GM21360 (cell line): ENCODE data around the gene MYO18A.
"Not testable (repeated sequence)": the region's sequence is repeated elsewhere in the genome, so short reads cannot be mapped to it uniquely, and the experiment has no call there.

ENCODE experiments used
- ATAC-seq: cut with Tn5 transposase; IDR thresholded peaks from one replicate; pipeline ENCODE4 v1.9.1; 2021; ENCODE audit warnings: mild to moderate bottlenecking, moderate library complexity; ENCODE audit not compliant: unreplicated experiment

Gene MYO18A

GRCh38 chr17:29108823-29109476 is 71.2 kb downstream of the MYO18A start:
- ATAC-seq, result no peak

GRCh38 chr17:29107933-29108822 is 72.0 kb downstream of the MYO18A start:
- no peak for ATAC-seq

GRCh38 chr17:29107084-29107483 is 73.1 kb downstream of the MYO18A start:
- ATAC-seq, result no peak

GRCh38 chr17:29103341-29103740 is 76.9 kb downstream of the MYO18A start:
- ATAC-seq, result no peak

GRCh38 chr17:29102741-29103181 is 77.4 kb downstream of the MYO18A start:
- no peak for ATAC-seq

DNA sequence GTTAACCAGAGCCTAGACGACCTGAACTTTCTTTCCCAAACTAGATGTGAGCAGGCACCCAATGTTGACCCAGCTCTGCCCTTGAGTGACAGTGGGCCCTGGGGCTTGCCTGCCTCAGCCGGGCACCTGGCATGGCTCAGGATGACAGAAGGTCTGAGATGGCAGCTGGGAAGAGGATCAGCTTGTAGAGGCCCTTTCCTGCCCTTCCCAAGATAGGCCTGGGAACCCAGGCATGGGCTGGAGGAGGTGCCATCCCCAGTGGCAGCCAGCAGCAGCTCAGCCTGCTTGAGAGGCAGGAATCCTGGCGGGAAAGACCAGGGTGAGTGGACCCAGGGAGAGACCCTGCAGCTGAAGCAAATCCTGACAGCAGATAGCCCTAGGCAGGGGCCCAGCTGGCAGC is 78.2 kb downstream of the MYO18A start:
- ATAC-seq, result no peak

DNA sequence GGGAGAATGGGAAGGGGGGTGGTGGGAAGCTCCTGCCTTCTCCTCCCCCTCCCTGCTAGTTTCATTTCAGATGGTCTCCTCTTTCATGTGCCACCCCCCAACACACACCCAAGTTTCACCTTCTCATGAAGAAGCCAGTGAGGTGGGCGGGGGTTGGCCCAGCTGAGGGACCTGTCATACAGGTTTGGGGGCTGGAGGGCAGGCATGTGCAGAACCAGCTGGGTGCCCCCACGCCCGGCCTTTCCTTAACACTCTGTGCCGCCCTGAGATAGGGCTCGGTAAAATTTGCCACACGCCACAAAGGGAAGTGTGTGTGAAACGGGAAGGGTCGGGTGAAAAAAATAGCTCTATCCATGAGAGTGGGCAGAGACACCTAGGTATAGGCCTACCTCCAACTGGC is 79.9 kb downstream of the MYO18A start:
- ATAC-seq, result no peak

DNA sequence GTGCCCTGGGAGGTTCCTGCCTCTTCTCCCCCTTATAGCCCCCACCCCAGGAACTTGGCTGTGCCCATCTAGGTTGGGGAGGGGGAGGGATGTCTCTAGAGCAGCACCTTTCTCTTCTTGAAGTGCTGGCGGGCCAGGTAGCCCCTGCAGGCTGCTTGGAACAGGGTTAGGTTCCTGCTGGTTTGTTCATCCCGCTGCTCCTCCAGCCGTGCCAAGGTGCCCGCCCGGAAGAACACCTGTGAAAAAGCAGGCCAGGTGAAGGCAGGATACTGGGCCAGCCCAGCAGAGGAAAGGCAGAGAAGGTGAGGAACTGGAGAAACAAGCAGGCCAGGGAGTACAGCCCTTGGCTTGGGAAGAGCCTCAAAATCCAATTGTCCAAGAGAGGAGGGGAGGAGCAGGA is 80.7 kb downstream of the MYO18A start:
- ATAC-seq, result no peak

- ATAC-seq, result no peak
Observed at GRCh38 chr17:29096094-29096493, 84.1 kb downstream of the MYO18A start.

DNA sequence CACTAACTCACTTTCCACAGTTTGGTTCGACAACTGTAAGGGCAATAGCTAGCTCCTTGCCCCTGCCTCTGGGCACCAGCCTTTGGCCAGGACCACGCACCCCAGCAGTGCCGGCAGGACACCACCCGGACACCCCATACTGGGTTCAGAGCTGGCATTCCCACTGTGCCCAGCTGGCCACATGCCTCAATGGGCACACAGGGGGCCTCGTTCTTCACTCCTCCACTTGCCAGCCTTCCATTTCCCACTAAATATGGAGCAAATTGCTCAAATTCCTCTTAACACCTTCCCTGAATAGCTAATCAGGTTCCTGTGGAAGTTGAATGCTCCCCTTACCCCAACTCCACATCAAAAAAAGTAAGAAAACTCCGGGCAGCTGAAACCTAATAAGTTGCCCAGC is 84.8 kb downstream of the MYO18A start:
- ATAC-seq, result no peak

GRCh38 chr17:29094101-29094708 is 86.0 kb downstream of the MYO18A start:
- no peak for ATAC-seq

- no peak for ATAC-seq
Observed at GRCh38 chr17:29093090-29093871, 86.9 kb downstream of the MYO18A start.

DNA sequence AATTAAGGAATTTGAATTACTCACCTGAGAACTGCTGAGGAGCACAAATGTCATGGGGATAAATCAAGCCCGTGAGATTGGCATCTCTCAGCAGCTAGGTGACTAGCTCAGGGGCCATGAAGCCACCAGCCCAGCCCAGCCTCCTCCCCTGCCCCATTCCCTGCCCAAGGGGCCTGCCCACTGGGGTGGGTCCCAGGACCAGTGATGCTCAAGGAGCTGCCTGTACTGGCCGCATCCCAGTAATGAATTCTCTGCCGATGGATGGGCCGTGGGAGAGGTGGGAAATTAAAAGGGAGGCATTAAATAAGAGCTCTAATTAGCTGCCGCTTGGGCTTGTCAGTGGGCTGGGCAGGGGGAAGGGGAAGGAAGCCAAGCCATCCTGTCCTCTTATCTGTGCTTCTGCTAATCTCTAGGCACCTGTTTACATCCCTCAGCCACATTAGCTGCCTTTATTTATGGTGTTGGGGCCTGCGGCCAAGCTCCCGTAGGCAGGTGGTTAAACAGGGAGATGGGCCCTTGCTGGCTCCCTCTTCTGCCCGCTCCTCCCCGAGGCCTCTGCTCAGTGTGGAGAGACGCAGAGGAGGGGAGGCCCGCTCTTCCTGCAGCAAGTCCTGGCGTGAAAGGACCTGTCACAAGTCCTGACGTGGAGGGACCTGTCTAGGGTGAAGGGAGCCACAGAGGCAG is 88.5 kb downstream of the MYO18A start:
- ATAC-seq, result no peak

GRCh38 chr17:29090750-29091605 is 89.2 kb downstream of the MYO18A start:
- ATAC-seq, result no peak

DNA sequence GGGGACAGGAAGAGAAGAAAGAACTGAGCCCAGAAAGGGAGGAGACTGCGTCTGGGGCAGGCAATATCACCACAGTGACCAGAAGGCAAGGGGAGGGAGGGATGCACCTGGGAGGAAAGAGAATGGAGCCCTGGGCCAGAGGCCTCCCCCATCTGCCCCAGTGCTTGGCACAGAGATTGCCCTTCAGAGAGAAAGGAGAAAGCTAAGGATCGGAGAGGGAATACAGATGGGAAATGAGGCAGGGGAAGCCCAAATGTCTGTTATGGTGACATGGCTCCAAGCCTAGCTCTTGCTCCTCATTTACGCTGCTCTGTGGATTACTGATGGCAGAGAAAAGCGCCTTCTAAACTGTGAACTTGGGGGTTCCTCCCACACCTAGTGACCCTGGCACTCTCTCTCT is 90.1 kb downstream of the MYO18A start:
- no peak for ATAC-seq

DNA sequence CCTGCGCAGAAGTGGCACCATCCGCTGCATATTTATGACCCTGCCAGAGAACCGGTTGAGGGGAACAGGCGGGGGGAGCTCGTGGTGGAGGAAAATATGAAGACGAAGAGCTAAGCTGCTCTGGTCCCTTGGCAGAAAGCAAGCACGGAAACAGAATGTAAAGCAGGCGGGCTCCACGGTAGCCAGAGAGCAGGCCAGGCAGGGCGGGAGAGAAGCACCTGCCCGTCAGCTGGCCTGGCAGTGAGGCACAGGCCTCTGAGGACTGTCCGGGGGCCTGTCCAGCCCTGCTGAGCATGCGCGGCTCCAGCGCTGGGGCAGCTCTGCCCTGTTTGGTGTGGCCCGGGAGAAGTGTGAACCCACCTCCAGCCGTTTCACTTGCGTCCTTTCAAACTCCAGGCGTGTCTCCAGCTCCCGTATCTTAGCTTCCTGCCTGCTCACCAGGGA is 90.6 kb downstream of the MYO18A start:
- ATAC-seq, result no peak

- ATAC-seq, result not testable (repeated sequence)
Observed at GRCh38 chr17:29088782-29089181, 91.4 kb downstream of the MYO18A start.

DNA sequence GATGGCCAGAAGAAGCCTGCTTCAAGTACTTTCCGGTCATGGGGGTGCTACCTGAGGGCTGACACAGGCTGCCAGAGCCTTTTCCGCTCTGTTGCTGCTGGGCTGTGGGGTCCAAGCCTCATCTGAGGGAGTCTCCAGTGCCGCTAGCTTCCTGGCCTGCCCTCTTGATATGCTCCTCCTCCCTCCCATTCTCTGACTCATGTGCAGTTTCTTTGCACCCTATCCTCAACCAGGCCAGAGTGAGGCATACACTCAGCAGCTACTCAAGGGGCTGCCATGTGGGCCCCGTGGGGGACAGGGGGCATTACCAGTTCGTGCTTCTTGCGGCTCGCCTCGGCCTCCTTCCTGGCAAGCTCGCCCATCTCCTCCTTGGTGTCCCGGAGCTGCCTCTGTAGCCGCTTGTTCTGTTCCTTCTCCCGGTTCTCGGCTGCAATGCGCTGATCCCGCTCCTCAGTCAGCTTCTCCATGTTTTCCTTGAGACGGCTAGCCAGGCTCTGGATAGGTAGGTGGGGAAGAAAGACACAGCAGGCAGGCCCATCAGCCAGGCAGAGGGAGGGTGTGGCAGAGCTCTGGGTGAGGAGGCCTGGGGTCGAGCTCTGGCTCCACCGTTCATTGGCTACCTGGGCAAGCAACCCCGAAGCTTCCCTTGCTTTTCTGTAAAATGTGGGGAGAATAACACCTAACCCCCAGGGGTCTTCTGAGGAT is 93.4 kb downstream of the MYO18A start:
- no peak for ATAC-seq

DNA sequence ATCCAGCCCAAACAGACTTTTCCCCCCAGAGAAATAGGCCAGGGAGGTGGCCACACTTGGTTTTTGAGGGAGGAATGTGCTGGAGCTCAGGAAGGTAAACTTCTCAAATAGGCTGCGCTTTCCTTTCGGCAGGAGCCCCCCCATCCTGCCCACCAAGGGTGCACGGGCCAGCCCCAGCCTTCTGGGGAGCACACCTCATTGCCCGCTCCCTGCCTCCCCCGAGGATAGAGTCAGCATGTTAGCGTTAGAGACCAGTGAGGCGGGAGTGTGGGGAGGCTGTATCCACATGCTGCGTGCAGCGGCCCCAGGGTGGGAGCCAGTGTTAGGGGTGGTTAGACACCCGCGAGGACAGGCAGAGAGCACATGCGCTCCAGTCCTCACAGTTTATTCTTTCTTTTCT is 95.0 kb downstream of the MYO18A start:
- ATAC-seq, result no peak
